K562 (cell line): ENCODE results near the gene CD163. TPM values are rescaled to one million over a fixed set of nuclear protein-coding genes. Genes with fewer than 3 reads are reported as not detected.
A peak's percentile ranks its signal among the peaks of the same experiment; 100 is the strongest.

Experiments
- BACH1 ChIP-seq: fragments of 200-800 bp; sonication (Bioruptor generic); IDR thresholded peaks from 2 replicates; pipeline ENCODE4 v1.6.1; 2016; ENCODE audit warnings: missing genetic modification characterization, missing compliant biosample characterization
- CBX3 ChIP-seq, 2 experiments: IDR thresholded peaks; 1 replicate in 1 of 2; 2 replicates in 1 of 2; pipeline ENCODE4 v1.6.1; 2012; ENCODE audit warnings: inconsistent platforms in 2 of 2, low read length in 2 of 2, borderline replicate concordance in 1 of 2, control low read depth in 1 of 2
- CHCHD3 ChIP-seq: fragments of 250-450 bp; sonication (Bioruptor Pico); IDR thresholded peaks from 2 replicates; pipeline ENCODE4 v2.1.2; 2022; ENCODE audit warnings: mild to moderate bottlenecking
- ELF1 ChIP-seq: fragments of 200-800 bp; sonication (Bioruptor generic); IDR thresholded peaks from 2 replicates; pipeline ENCODE4 v1.6.1; 2016; ENCODE audit warnings: missing genetic modification characterization, missing compliant biosample characterization
- HLTF ChIP-seq: fragments of 450-650 bp; IDR thresholded peaks from 2 replicates; pipeline ENCODE4 v1.6.1; 2016
- POLR2AphosphoS5 ChIP-seq: IDR thresholded peaks from 2 replicates; pipeline ENCODE4 v1.6.1; 2011; ENCODE audit warnings: mild to moderate bottlenecking, low read depth, low read length, moderate library complexity; ENCODE audit not compliant: control insufficient read depth, insufficient read depth
- SMAD2 ChIP-seq: fragments of 150-350 bp; IDR thresholded peaks from 2 replicates; pipeline ENCODE4 v1.6.1; 2014; ENCODE audit warnings: low read depth, mild to moderate bottlenecking, low read length
- TOE1 ChIP-seq, 2 experiments: fragments of 450-650 bp in 1 of 2; sonication (generic) in 1 of 2; formaldehyde crosslinking in 1 of 2; IDR thresholded peaks; 2 replicates each; pipeline versions ENCODE4 v1.7.1 to v1.8.0; 2016 to 2022; ENCODE audit warnings: borderline replicate concordance in 2 of 2, mild to moderate bottlenecking in 2 of 2, antibody characterized with exemption in 1 of 2, inconsistent platforms in 1 of 2, low read depth in 1 of 2, missing genetic modification reagents in 1 of 2, moderate library complexity in 1 of 2
- ZNF146 ChIP-seq: IDR thresholded peaks from one replicate; pipeline ENCODE4 v1.6.1; 2018; ENCODE audit warnings: missing compliant biosample characterization; ENCODE audit not compliant: unreplicated experiment
- polyA plus RNA-seq, 8 experiments: library from polyadenylated mRNA; depleted of rRNA in 4 of 8; stranded (reverse) in 5 of 8; unstranded in 3 of 8; fragments of >200 nt; fragmentation: Nextera tagmentation in 2 of 8; fragmentation: Illumina TruSeq in 1 of 8; extraction: Ambion mirVana in 2 of 8; extraction: Trizol in 1 of 8; gene quantifications; 2 replicates each; pipeline versions ENCODE4 v1.2.1 to v1.2.3, GENCODE V29; 2011 to 2014; ENCODE audit warnings: inconsistent platforms in 1 of 8, missing spikeins in 1 of 8
- total RNA-seq, 7 experiments: library from RNA; depleted of rRNA in 6 of 7; stranded (reverse); fragments of >200 nt in 6 of 7; fragmentation: Illumina TruSeq in 2 of 7; extraction: Trizol in 2 of 7; gene quantifications; 2 replicates each; pipeline versions ENCODE4 v1.2.1 to v1.2.3, GENCODE V29; 2011 to 2021; ENCODE audit warnings: low replicate concordance in 1 of 7
- TF ChIP-seq, protein P1 (sequence below), 2 experiments: fragments of 450-650 bp in 1 of 2; sonication (generic) in 1 of 2; formaldehyde crosslinking in 1 of 2; IDR thresholded peaks; 2 replicates each; pipeline versions ENCODE4 v1.7.1 to v1.9.0; 2016 to 2022; ENCODE audit warnings: inconsistent platforms in 1 of 2, mild to moderate bottlenecking in 1 of 2, missing genetic modification reagents in 1 of 2
- TF ChIP-seq, protein P2 (sequence below): fragments of 450-650 bp; IDR thresholded peaks from 2 replicates; pipeline ENCODE4 v1.6.1; 2018; ENCODE audit warnings: mild to moderate bottlenecking, low read depth; ENCODE audit not compliant: partially characterized antibody
- TF ChIP-seq, protein P3 (sequence below): fragments of 250-450 bp; sonication (Bioruptor Pico); IDR thresholded peaks from 2 replicates; pipeline ENCODE4 v1.5.0; 2020; ENCODE audit warnings: mild to moderate bottlenecking

CD163 gene
- total and polyA plus RNA-seq, 9 of the 15 experiments (the other 6 are each of a cell fraction or from before 2014, with no cell fraction given), result 0.62 TPM; not detected in 8

DNA sequence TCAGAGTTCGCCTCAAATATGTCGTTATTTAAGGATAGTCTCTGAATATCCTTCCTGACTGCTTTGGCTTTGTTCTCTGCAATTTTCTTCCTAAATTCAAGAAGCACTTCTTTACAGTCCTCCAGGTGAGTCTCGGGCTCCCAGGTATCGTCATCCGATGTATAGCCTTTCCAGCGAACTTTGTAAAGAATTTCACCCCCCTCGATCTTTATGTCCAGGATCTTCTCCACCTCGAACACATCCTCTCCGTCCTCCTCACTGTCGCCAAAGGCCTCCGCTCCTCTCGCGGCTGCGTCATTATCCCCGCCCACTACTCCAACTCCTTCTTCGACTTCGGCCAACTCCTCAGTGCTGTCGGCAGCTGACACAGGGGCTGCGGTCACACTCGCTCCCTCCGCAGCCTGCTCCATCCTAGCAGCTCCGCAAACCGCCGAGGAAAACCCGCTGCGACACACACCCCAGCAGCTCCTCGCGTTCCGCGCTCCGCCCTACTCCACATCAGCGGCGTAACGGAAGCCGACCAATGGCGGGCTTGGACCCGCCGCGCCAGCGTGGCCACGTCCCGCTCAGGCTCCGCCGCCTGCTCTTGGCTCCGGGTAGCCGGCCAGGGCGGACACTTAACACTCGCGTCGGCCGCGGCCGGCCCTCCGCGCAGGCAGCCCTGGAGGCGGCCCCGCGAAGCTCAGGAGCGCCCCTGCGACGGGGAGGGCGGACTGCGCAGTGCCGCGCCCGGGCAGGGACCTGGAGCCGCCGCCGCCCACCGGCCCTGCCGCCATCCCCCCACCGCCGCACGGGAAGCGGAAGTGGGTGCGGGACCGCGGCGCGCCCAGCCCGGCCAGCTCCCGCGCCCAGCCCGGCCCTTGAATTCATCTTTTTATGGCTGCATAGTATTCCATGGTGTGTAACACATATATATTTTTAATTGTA lies 63.7 kb downstream of the CD163 start (continued):
- no peak for TF ChIP-seq CBX3 (IDR thresholded peaks at IDR 0.05; ENCODE audit: borderline replicate concordance in 1 of 2, low read length in 2 of 2)
- TF ChIP-seq POLR2AphosphoS5, result no peak
- TF ChIP-seq BACH1 (tag), result no peak
- no peak for TF ChIP-seq SMAD2
- TF ChIP-seq, protein P1, sequence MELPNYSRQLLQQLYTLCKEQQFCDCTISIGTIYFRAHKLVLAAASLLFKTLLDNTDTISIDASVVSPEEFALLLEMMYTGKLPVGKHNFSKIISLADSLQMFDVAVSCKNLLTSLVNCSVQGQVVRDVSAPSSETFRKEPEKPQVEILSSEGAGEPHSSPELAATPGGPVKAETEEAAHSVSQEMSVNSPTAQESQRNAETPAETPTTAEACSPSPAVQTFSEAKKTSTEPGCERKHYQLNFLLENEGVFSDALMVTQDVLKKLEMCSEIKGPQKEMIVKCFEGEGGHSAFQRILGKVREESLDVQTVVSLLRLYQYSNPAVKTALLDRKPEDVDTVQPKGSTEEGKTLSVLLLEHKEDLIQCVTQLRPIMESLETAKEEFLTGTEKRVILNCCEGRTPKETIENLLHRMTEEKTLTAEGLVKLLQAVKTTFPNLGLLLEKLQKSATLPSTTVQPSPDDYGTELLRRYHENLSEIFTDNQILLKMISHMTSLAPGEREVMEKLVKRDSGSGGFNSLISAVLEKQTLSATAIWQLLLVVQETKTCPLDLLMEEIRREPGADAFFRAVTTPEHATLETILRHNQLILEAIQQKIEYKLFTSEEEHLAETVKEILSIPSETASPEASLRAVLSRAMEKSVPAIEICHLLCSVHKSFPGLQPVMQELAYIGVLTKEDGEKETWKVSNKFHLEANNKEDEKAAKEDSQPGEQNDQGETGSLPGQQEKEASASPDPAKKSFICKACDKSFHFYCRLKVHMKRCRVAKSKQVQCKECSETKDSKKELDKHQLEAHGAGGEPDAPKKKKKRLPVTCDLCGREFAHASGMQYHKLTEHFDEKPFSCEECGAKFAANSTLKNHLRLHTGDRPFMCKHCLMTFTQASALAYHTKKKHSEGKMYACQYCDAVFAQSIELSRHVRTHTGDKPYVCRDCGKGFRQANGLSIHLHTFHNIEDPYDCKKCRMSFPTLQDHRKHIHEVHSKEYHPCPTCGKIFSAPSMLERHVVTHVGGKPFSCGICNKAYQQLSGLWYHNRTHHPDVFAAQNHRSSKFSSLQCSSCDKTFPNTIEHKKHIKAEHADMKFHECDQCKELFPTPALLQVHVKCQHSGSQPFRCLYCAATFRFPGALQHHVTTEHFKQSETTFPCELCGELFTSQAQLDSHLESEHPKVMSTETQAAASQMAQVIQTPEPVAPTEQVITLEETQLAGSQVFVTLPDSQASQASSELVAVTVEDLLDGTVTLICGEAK (IDR thresholded peaks at IDR 0.05), result peak; percentile 82
- TF ChIP-seq, protein P1 (CRISPR knock-in tag; IDR thresholded peaks at IDR 0.05), result no peak
- TF ChIP-seq TOE1 (IDR thresholded peaks at IDR 0.05; ENCODE audit: borderline replicate concordance), result no peak
- TF ChIP-seq TOE1 (CRISPR knock-in tag; IDR thresholded peaks at IDR 0.05; ENCODE audit: borderline replicate concordance, low read depth), result no peak
- TF ChIP-seq, protein P2, sequence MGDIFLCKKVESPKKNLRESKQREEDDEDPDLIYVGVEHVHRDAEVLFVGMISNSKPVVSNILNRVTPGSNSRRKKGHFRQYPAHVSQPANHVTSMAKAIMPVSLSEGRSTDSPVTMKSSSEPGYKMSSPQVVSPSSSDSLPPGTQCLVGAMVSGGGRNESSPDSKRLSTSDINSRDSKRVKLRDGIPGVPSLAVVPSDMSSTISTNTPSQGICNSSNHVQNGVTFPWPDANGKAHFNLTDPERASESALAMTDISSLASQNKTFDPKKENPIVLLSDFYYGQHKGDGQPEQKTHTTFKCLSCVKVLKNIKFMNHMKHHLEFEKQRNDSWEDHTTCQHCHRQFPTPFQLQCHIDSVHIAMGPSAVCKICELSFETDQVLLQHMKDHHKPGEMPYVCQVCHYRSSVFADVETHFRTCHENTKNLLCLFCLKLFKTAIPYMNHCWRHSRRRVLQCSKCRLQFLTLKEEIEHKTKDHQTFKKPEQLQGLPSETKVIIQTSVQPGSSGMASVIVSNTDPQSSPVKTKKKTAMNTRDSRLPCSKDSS, result no peak
- TF ChIP-seq, protein P3, sequence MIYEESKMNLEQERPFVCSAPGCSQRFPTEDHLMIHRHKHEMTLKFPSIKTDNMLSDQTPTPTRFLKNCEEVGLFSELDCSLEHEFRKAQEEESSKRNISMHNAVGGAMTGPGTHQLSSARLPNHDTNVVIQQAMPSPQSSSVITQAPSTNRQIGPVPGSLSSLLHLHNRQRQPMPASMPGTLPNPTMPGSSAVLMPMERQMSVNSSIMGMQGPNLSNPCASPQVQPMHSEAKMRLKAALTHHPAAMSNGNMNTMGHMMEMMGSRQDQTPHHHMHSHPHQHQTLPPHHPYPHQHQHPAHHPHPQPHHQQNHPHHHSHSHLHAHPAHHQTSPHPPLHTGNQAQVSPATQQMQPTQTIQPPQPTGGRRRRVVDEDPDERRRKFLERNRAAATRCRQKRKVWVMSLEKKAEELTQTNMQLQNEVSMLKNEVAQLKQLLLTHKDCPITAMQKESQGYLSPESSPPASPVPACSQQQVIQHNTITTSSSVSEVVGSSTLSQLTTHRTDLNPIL (CRISPR knock-in tag), result no peak
- no peak for TF ChIP-seq HLTF
- TF ChIP-seq CHCHD3 (CRISPR knock-in tag), result no peak
- peak; percentile 82 for TF ChIP-seq ELF1 (tag)
- peak; percentile 97 for TF ChIP-seq ZNF146 (CRISPR knock-in tag)
